PC-3 (cell line): ENCODE data around the gene SH3PXD2B. TPM values are rescaled to one million over a fixed set of nuclear protein-coding genes. Genes with fewer than 3 reads are reported as not detected.

Source experiments
- ATAC-seq: fragments of 200-7000 bp; cut with Tn5 transposase; 2 replicates; pipeline ENCODE4 v1.9.1; 2020; ENCODE audit warnings: mild to moderate bottlenecking, moderate library complexity
- BruUV-seq: library from RNA; stranded (reverse); fragments of 400-500 nt; replicated peaks from 2 replicates; lab custom pipeline; 2021; lab: Mats Ljungman, UMichigan
- CTCF ChIA-PET: fragments of 300-600 bp; sonication (Branson Sonifier 250); formaldehyde crosslinking; loops from one replicate; lab custom pipeline; 2022; ENCODE audit warnings: antibody characterized with exemption; lab: Charles Lee
- POLR2A ChIA-PET: fragments of 300-600 bp; sonication (Branson Sonifier 250); formaldehyde crosslinking; loops from one replicate; lab custom pipeline; 2022; ENCODE audit warnings: antibody characterized with exemption; ENCODE audit not compliant: unreplicated experiment; lab: Charles Lee
- DNase-seq: peaks from one replicate; pipeline ENCODE4 v3.0.0-alpha.2; 2015
- H2AFZ ChIP-seq: fragments of 300-600 bp; sonication (generic); 2 replicates; pipeline ENCODE4 v1.6.0; 2016; ENCODE audit warnings: antibody characterized with exemption, low read length
- H3F3A ChIP-seq: fragments of 300-600 bp; sonication (generic); one replicate; pipeline ENCODE4 v1.6.0; 2017; ENCODE audit warnings: antibody characterized with exemption, low read length, control low read depth, mild to moderate bottlenecking; ENCODE audit not compliant: unreplicated experiment
- H3K27ac ChIP-seq: fragments of 300-600 bp; sonication (generic); 2 replicates; pipeline ENCODE4 v1.5.1; 2016; ENCODE audit warnings: mild to moderate bottlenecking, low read length
- H3K27me3 ChIP-seq: fragments of 300-600 bp; sonication (generic); 2 replicates; pipeline ENCODE4 v1.6.1; 2016; ENCODE audit warnings: low read length, mixed read lengths
- H3K36me3 ChIP-seq: fragments of 300-600 bp; sonication (generic); 2 replicates; pipeline ENCODE4 v1.6.1; 2016; ENCODE audit warnings: low read depth, mixed run types, low read length, mixed read lengths
- H3K4me1 ChIP-seq: fragments of 300-600 bp; sonication (generic); 2 replicates; pipeline ENCODE4 v1.5.1; 2016; ENCODE audit warnings: low read length; ENCODE audit not compliant: insufficient read depth
- H3K4me2 ChIP-seq: fragments of 300-600 bp; sonication (generic); 2 replicates; pipeline ENCODE4 v1.6.0; 2016; ENCODE audit warnings: low read length
- H3K4me3 ChIP-seq: fragments of 300-600 bp; sonication (generic); 2 replicates; pipeline ENCODE4 v1.5.1; 2016; ENCODE audit warnings: mild to moderate bottlenecking, low read length, mixed read lengths
- H3K79me2 ChIP-seq: fragments of 300-600 bp; sonication (generic); 2 replicates; pipeline ENCODE4 v1.6.1; 2017; ENCODE audit warnings: low read length, mixed read lengths
- H3K9ac ChIP-seq: fragments of 300-600 bp; sonication (generic); 2 replicates; pipeline ENCODE4 v1.6.0; 2016; ENCODE audit warnings: mild to moderate bottlenecking, low read length
- H3K9me2 ChIP-seq: fragments of 300-600 bp; sonication (generic); replicated peaks from 2 replicates; pipeline ENCODE4 v1.6.1; 2016; ENCODE audit warnings: mixed run types, low read length, mixed read lengths
- H3K9me3 ChIP-seq: fragments of 300-600 bp; sonication (generic); 2 replicates; pipeline ENCODE4 v1.6.1; 2016; ENCODE audit warnings: low read length, mixed read lengths
- H4K20me1 ChIP-seq: fragments of 300-600 bp; sonication (generic); 2 replicates; pipeline ENCODE4 v1.6.1; 2016; ENCODE audit warnings: low read length, mixed read lengths
- CTCF ChIP-seq: fragments of 300-600 bp; sonication (generic); conservative IDR thresholded peaks from 2 replicates; pipeline ENCODE4 v1.5.1; 2017; ENCODE audit warnings: antibody characterized with exemption, low read depth, mild to moderate bottlenecking, low read length
- EZH2 ChIP-seq: fragments of 300-600 bp; sonication (generic); IDR thresholded peaks from one replicate; pipeline ENCODE4 v1.6.1; 2017; ENCODE audit warnings: antibody characterized with exemption, mild to moderate bottlenecking, low read length; ENCODE audit not compliant: unreplicated experiment
- EZH2phosphoT487 ChIP-seq: fragments of 300-600 bp; sonication (generic); IDR thresholded peaks from 2 replicates; pipeline ENCODE4 v1.6.1; 2018; ENCODE audit warnings: mild to moderate bottlenecking, antibody characterized with exemption, low read length, borderline replicate concordance
- intact Hi-C: fragments of 100-400 bp; cut with micrococcal nuclease; formaldehyde crosslinking; loops from 2 replicates; pipeline ENCODE4 v1.9.0; 2023
- total RNA-seq: library from RNA; depleted of rRNA; stranded (reverse); fragments of >200 nt; gene quantifications from 2 replicates; pipeline ENCODE4 v1.2.3, GENCODE V29; 2014

SH3PXD2B gene
- total RNA-seq, 1 experiment from 2014 or later: 9.8 TPM

- H3K9me3 ChIP-seq: no peaks in the 10 kb centered on the region
- intact Hi-C loops: no loop called here
- H3K4me2 ChIP-seq: no peak overlapping the region
- no TSS peak for BruUV-seq
- ATAC-seq: no peak
- ChIA-PET CTCF (no interaction called here), POLR2A (no interaction called here)
- no peak for TF ChIP-seq CTCF
- no peak for TF ChIP-seq EZH2phosphoT487
- no peak for TF ChIP-seq EZH2
- H3K27me3 ChIP-seq: peaks cover 17% of the 10 kb centered on the region
- H3K9ac ChIP-seq: no peak overlapping the region
- no peaks in the 10 kb centered on the region for H3K79me2 ChIP-seq
- H3K27ac ChIP-seq: no peak overlapping the region
- no peaks in the 10 kb centered on the region for H3F3A ChIP-seq
- H3K4me1 ChIP-seq: no peaks in the 10 kb centered on the region
- no peaks in the 10 kb centered on the region for H3K36me3 ChIP-seq
- no peaks in the 10 kb centered on the region for H3K9me2 ChIP-seq
- no peak overlapping the region for H2AFZ ChIP-seq
- no peaks in the 10 kb centered on the region for H4K20me1 ChIP-seq
- no peak for DNase-seq
- H3K4me3 ChIP-seq: no peak overlapping the region
These were observed 48.1 kb upstream of the SH3PXD2B start for GRCh38 chr5:172502410-172502809.

GRCh38 chr5:172501708-172502320 lies 47.5 kb upstream of the SH3PXD2B start:
- POLR2A ChIA-PET: no interaction called here
- DNase-seq: no peak
- H2AFZ ChIP-seq: no peak overlapping the region
- TF ChIP-seq CTCF: no peak
- no peak for TF ChIP-seq EZH2phosphoT487
- no peak for TF ChIP-seq EZH2
- H3F3A ChIP-seq: no peaks in the 10 kb centered on the region
- H3K9ac ChIP-seq: no peak overlapping the region
- H3K9me3 ChIP-seq: no peaks in the 10 kb centered on the region
- no peak overlapping the region for H3K4me2 ChIP-seq
- intact Hi-C loops: no loop called here
- no peaks in the 10 kb centered on the region for H4K20me1 ChIP-seq
- CTCF ChIA-PET: no interaction called here
- no peaks in the 10 kb centered on the region for H3K4me1 ChIP-seq
- no peak for ATAC-seq
- no peak overlapping the region for H3K27ac ChIP-seq
- no peaks in the 10 kb centered on the region for H3K36me3 ChIP-seq
- no peaks in the 10 kb centered on the region for H3K9me2 ChIP-seq
- peaks cover 23% of the 10 kb centered on the region for H3K27me3 ChIP-seq
- no peaks in the 10 kb centered on the region for H3K79me2 ChIP-seq
- no peak overlapping the region for H3K4me3 ChIP-seq
- BruUV-seq: no TSS peak

GRCh38 chr5:172499287-172499686 lies 45.0 kb upstream of the SH3PXD2B start:
- intact Hi-C loops: no loop called here
- Histone ChIP-seq H2AFZ (no peak overlapping the region), H3K36me3 (no peaks in the 10 kb centered on the region), H3K4me1 (no peaks in the 10 kb centered on the region), H4K20me1 (no peaks in the 10 kb centered on the region), H3K27me3 (peaks cover 36% of the 10 kb centered on the region), H3K9me3 (no peaks in the 10 kb centered on the region), H3K79me2 (no peaks in the 10 kb centered on the region), H3K27ac (no peak overlapping the region), H3K4me3 (no peak overlapping the region), H3K9ac (no peak overlapping the region), H3K9me2 (no peaks in the 10 kb centered on the region), H3F3A (no peaks in the 10 kb centered on the region), H3K4me2 (no peak overlapping the region)
- POLR2A ChIA-PET: no interaction called here
- no TSS peak for BruUV-seq
- no peak for ATAC-seq
- DNase-seq: no peak
- no peak for TF ChIP-seq EZH2
- no peak for TF ChIP-seq CTCF
- TF ChIP-seq EZH2phosphoT487: no peak
- CTCF ChIA-PET: no interaction called here
